ENCODE results near the gene CORT. TPM values are rescaled to one million over a fixed set of nuclear protein-coding genes. Genes with fewer than 3 reads are reported as not detected.

Gene CORT
- total and polyA plus RNA-seq, 2 of the 4 experiments (the other 2 are of a cell fraction): 0.10 TPM; not detected in 1

GRCh38 chr1:10480614-10481013 lies 30.8 kb downstream of the CORT start:
- ChIA-PET POLR2A (ENCODE audit: unreplicated experiment) (no interaction called here), CTCF (no interaction called here)
- Histone ChIP-seq H3K9me1 (ENCODE audit: insufficient read depth, low read length) (peaks cover 6% of the 10 kb centered on the region; the same call in 1 of the 2 replicates), H4K5ac (ENCODE audit: low read depth, low read length) (no peak overlapping the region), H3K14ac (replicated peaks; ENCODE audit: low read depth, low read length) (no peak overlapping the region), H3K23ac (ENCODE audit: low read depth, low read length) (no peak overlapping the region), H2BK120ac (ENCODE audit: low read depth, low read length) (no peak overlapping the region), H4K91ac (ENCODE audit: insufficient read depth, low read depth, low read length) (no peak overlapping the region), H3K36me3 (ENCODE audit: control insufficient read depth, insufficient read depth, low read length) (peaks cover 2% of the 10 kb centered on the region; the same call in 1 of the 2 replicates), H3K4ac (ENCODE audit: low read depth, low read length) (no peak overlapping the region), H3K18ac (ENCODE audit: low read depth, low read length) (no peak overlapping the region), H4K8ac (ENCODE audit: low read depth in 2 of 2, low read length in 2 of 2) (no peak overlapping the region), H2BK15ac (ENCODE audit: low read depth, low read length) (no peak overlapping the region), H2AFZ (replicated peaks; ENCODE audit: low read length, poor library complexity) (no peak overlapping the region), H2BK5ac (ENCODE audit: low read depth, low read length, poor library complexity, severe bottlenecking) (no peak overlapping the region), H3K79me1 (ENCODE audit: low read depth in 1 of 2, low read length in 2 of 2) (peaks cover 16 to 59% of the 10 kb centered on the region in 2 experiments), H2AK9ac (replicated peaks; ENCODE audit: low read depth, low read length, poor library complexity) (no peak overlapping the region), H3K9ac (ENCODE audit: low read depth, low read length) (no peak overlapping the region), H3K56ac (ENCODE audit: extremely low read depth, insufficient read depth, low read length) (no peak overlapping the region), H2BK20ac (ENCODE audit: low read depth, low read length) (no peak overlapping the region), H3K4me3 (ENCODE audit: insufficient read depth, low read depth, low read length) (no peak overlapping the region), H4K20me1 (ENCODE audit: insufficient read depth, low read length) (peaks cover 22% of the 10 kb centered on the region), H3K27me3 (ENCODE audit: control insufficient read depth, insufficient read depth, low read length) (no peaks in the 10 kb centered on the region), H2AK5ac (ENCODE audit: low read depth, low read length) (no peak overlapping the region), H3K4me1 (ENCODE audit: control insufficient read depth, insufficient read depth, low read length) (no peaks in the 10 kb centered on the region), H3K27ac (ENCODE audit: insufficient read depth, low read length) (no peak overlapping the region), H3K9me3 (ENCODE audit: control insufficient read depth, insufficient read depth, low read length) (no peaks in the 10 kb centered on the region), H3K4me2 (ENCODE audit: low read depth, low read length) (no peak overlapping the region)
- WGBS, 2 experiments (ENCODE audit: extremely low coverage in 2 of 2, insufficient read length in 1 of 2): no CpG with 5 or more reads among the region's 2 CpGs
- in situ Hi-C loops (cut with MboI; ENCODE audit: low sequenced_read_pairs) (no loop called here), dilution Hi-C loops (cut with HindIII; ENCODE audit: low sequenced_read_pairs, unreplicated experiment) (no loop called here), intact Hi-C loops (cut with micrococcal nuclease) (no loop called here)
- TF ChIP-seq ELK1 (IDR thresholded peaks at IDR 0.05; ENCODE audit: borderline replicate concordance, low read depth, low read length): no peak
- no peak for TF ChIP-seq NFE2L2 (IDR thresholded peaks at IDR 0.05; ENCODE audit: low read depth, low read length)
- no peak for TF ChIP-seq RFX5 (IDR thresholded peaks at IDR 0.05; ENCODE audit: low read depth, low read length)
- TF ChIP-seq MXI1 (IDR thresholded peaks at IDR 0.05; ENCODE audit: borderline replicate concordance, low read depth, low read length): no peak
- no peak for TF ChIP-seq SMC3 (IDR thresholded peaks at IDR 0.05; ENCODE audit: low read depth, low read length)
- no peak for TF ChIP-seq BHLHE40 (IDR thresholded peaks at IDR 0.05; ENCODE audit: low read depth, low read length)
- no peak for TF ChIP-seq FOS (IDR thresholded peaks at IDR 0.05; ENCODE audit: low read depth, low read length)
- no peak for TF ChIP-seq POLR2A (IDR thresholded peaks at IDR 0.05; ENCODE audit: low read depth, low read length)
- no peak for TF ChIP-seq CTCF (conservative IDR thresholded peaks at IDR 0.05; ENCODE audit: low read depth, low read length)
- TF ChIP-seq CHD1 (IDR thresholded peaks at IDR 0.05; ENCODE audit: low read depth, low read length): no peak
- TF ChIP-seq MAZ (IDR thresholded peaks at IDR 0.05; ENCODE audit: borderline replicate concordance, low read depth, low read length): no peak
- TF ChIP-seq RCOR1 (IDR thresholded peaks at IDR 0.05; ENCODE audit: insufficient replicate concordance, low read length): no peak
- no peak for ATAC-seq (ENCODE audit: low read depth)
- no peak for DNase-seq
- BruUV-seq (replicated peaks): no TSS peak
